H1 (cell line): ENCODE measurements around the gene TMPRSS4. TPM values are rescaled to one million over a fixed set of nuclear protein-coding genes. Genes with fewer than 3 reads are reported as not detected.

Source experiments
- CTCF ChIA-PET: fragments of 300-600 bp; sonication (Branson Sonifier 250); formaldehyde crosslinking; loops from one replicate; lab custom pipeline; 2021; ENCODE audit not compliant: partially characterized antibody; lab: Charles Lee
- POLR2A ChIA-PET: fragments of 300-600 bp; sonication (Branson Sonifier 250); formaldehyde crosslinking; loops from one replicate; lab custom pipeline; 2021; ENCODE audit warnings: inconsistent platforms; ENCODE audit not compliant: partially characterized antibody; lab: Charles Lee
- DNase-seq, 2 experiments: peaks; one replicate each; pipeline versions ENCODE4 v3.0.0 to v3.0.0-alpha.2; 2010 to 2022; ENCODE audit warnings: low spot score in 2 of 2, low read depth in 1 of 2, mixed read lengths in 1 of 2
- FAIRE-seq: peaks from 2 replicates; lab custom pipeline; 2011; peaks lifted over from hg19 to GRCh38; lab: Jason Lieb, UNC
- H2AFZ ChIP-seq: 2 replicates; pipeline ENCODE4 v1.8.1; 2012; ENCODE audit warnings: low read length, inconsistent platforms
- H2AK5ac ChIP-seq: 2 replicates; pipeline ENCODE4 v1.6.1; 2013; ENCODE audit warnings: low read depth, low read length
- H2BK120ac ChIP-seq: replicated peaks from 2 replicates; pipeline ENCODE3; 2013; ENCODE audit warnings: low read depth, low read length, inconsistent platforms
- H2BK12ac ChIP-seq: 2 replicates; pipeline ENCODE4 v1.6.1; 2013; ENCODE audit warnings: low read depth, low read length
- H2BK15ac ChIP-seq: 2 replicates; pipeline ENCODE4 v1.6.1; 2013; ENCODE audit warnings: low read length
- H2BK20ac ChIP-seq: 2 replicates; pipeline ENCODE4 v1.6.1; 2013; ENCODE audit warnings: low read length
- H2BK5ac ChIP-seq: 2 replicates; pipeline ENCODE4 v1.6.1; 2013; ENCODE audit warnings: low read depth, low read length
- H3K14ac ChIP-seq: 2 replicates; pipeline ENCODE4 v1.6.1; 2013; ENCODE audit warnings: inconsistent platforms; ENCODE audit not compliant: insufficient read length
- H3K18ac ChIP-seq: 2 replicates; pipeline ENCODE4 v1.6.1; 2013; ENCODE audit warnings: low read length; ENCODE audit errors: extremely low read depth
- H3K23ac ChIP-seq: 2 replicates; pipeline ENCODE4 v1.6.1; 2013; ENCODE audit warnings: inconsistent platforms; ENCODE audit not compliant: insufficient read length
- H3K23me2 ChIP-seq: 2 replicates; pipeline ENCODE4 v1.6.1; 2013; ENCODE audit warnings: low read depth, low read length
- H3K27ac ChIP-seq: 2 replicates; pipeline ENCODE4 v1.6.1; 2011; ENCODE audit warnings: low read depth, low read length, inconsistent platforms
- H3K27me3 ChIP-seq, 4 experiments: replicated peaks in 1 of 4; 1 replicate in 1 of 4; 2 replicates in 3 of 4; pipeline versions ENCODE4 v1.6.1 to v1.8.1; 2011 to 2013; ENCODE audit warnings: low read length in 3 of 4, mild to moderate bottlenecking in 3 of 4, inconsistent platforms in 2 of 4, mixed read lengths in 2 of 4, moderate library complexity in 1 of 4; ENCODE audit not compliant: control insufficient read depth in 3 of 4, insufficient read depth in 3 of 4; ENCODE audit errors: extremely low read depth in 1 of 4
- H3K36me3 ChIP-seq, 4 experiments: 2 replicates each; pipeline versions ENCODE4 v1.6.1 to v1.8.1; 2011 to 2013; ENCODE audit warnings: mild to moderate bottlenecking in 4 of 4, low read length in 3 of 4, moderate library complexity in 2 of 4, control low read depth in 1 of 4, inconsistent platforms in 1 of 4; ENCODE audit not compliant: insufficient read depth in 4 of 4, control insufficient read depth in 2 of 4
- H3K4ac ChIP-seq: replicated peaks from 2 replicates; pipeline ENCODE3; 2013; ENCODE audit warnings: low read length, low read depth, mixed read lengths, inconsistent platforms; ENCODE audit not compliant: insufficient read length
- H3K4me1 ChIP-seq, 4 experiments: replicated peaks in 1 of 4; 1 replicate in 1 of 4; 2 replicates in 3 of 4; pipeline versions ENCODE4 v1.6.1 to v1.8.1; 2011 to 2013; ENCODE audit warnings: low read length in 3 of 4, inconsistent platforms in 2 of 4, mixed read lengths in 1 of 4; ENCODE audit not compliant: insufficient read depth in 4 of 4, control insufficient read depth in 3 of 4
- H3K4me2 ChIP-seq, 2 experiments: 2 replicates each; pipeline versions ENCODE4 v1.6.1 to v1.8.1; 2011 to 2013; ENCODE audit warnings: low read depth in 2 of 2, low read length in 2 of 2, control low read depth in 1 of 2, inconsistent platforms in 1 of 2, mild to moderate bottlenecking in 1 of 2; ENCODE audit not compliant: insufficient read depth in 1 of 2
- H3K4me3 ChIP-seq, 4 experiments: fragments of 200-600, 300-600 bp in 1 of 4; sonication (generic), shearing (Covaris generic), sonication (Bioruptor Twin) in 1 of 4; 2 replicates each; pipeline versions ENCODE4 v1.5.1 to v1.8.1; 2011 to 2016; ENCODE audit warnings: low read length in 4 of 4, low read depth in 3 of 4, control low read depth in 2 of 4, inconsistent platforms in 2 of 4, mild to moderate bottlenecking in 2 of 4, mixed read lengths in 1 of 4, moderate library complexity in 1 of 4; ENCODE audit not compliant: insufficient read depth in 2 of 4; ENCODE audit errors: extremely low read depth in 1 of 4
- H3K56ac ChIP-seq: replicated peaks from 2 replicates; pipeline ENCODE3; 2013; ENCODE audit warnings: low read depth, mild to moderate bottlenecking, mixed read lengths, low read length, inconsistent platforms; ENCODE audit not compliant: insufficient read length
- H3K79me1 ChIP-seq: 2 replicates; pipeline ENCODE4 v1.6.1; 2013; ENCODE audit warnings: low read depth, low read length, control low read depth
- H3K79me2 ChIP-seq, 2 experiments: 2 replicates each; pipeline versions ENCODE4 v1.6.1 to v1.8.1; 2012 to 2013; ENCODE audit warnings: low read length in 2 of 2, mild to moderate bottlenecking in 2 of 2, inconsistent platforms in 1 of 2; ENCODE audit not compliant: insufficient read depth in 2 of 2, control insufficient read depth in 1 of 2
- H3K9ac ChIP-seq, 4 experiments: replicated peaks in 1 of 4; 1 replicate in 1 of 4; 2 replicates in 3 of 4; pipeline versions ENCODE4 v1.6.1 to v1.8.1; 2011 to 2013; ENCODE audit warnings: low read depth in 3 of 4, low read length in 3 of 4, control low read depth in 2 of 4, mild to moderate bottlenecking in 2 of 4, moderate library complexity in 2 of 4, inconsistent platforms in 1 of 4; ENCODE audit errors: extremely low read depth in 1 of 4
- H3K9me3 ChIP-seq, 2 experiments: 2 replicates each; pipeline versions ENCODE4 v1.6.1 to v1.8.1; 2012 to 2013; ENCODE audit warnings: mild to moderate bottlenecking in 2 of 2, moderate library complexity in 2 of 2, control low read depth in 1 of 2, inconsistent platforms in 1 of 2, low read depth in 1 of 2, low read length in 1 of 2, mixed read lengths in 1 of 2; ENCODE audit not compliant: insufficient read depth in 2 of 2
- H4K20me1 ChIP-seq, 2 experiments: replicated peaks in 1 of 2; 2 replicates each; pipeline versions ENCODE3 to v1.8.1; 2011 to 2013; ENCODE audit warnings: inconsistent platforms in 2 of 2, low read length in 2 of 2, mild to moderate bottlenecking in 1 of 2; ENCODE audit not compliant: insufficient read depth in 2 of 2, control insufficient read depth in 1 of 2
- H4K5ac ChIP-seq: 2 replicates; pipeline ENCODE4 v1.6.1; 2013; ENCODE audit warnings: low read length, low read depth, mixed read lengths, inconsistent platforms; ENCODE audit not compliant: insufficient read length
- H4K8ac ChIP-seq: 2 replicates; pipeline ENCODE4 v1.8.0; 2013; ENCODE audit warnings: mild to moderate bottlenecking, moderate library complexity, low read length, inconsistent platforms; ENCODE audit not compliant: insufficient read depth; ENCODE audit errors: extremely low read depth
- H4K91ac ChIP-seq: replicated peaks from 2 replicates; pipeline ENCODE3; 2013; ENCODE audit warnings: low read length, mixed read lengths, inconsistent platforms; ENCODE audit not compliant: insufficient read length
- ASH2L ChIP-seq: fragments of 200-600, 300-600 bp; sonication (generic); IDR thresholded peaks from one replicate; pipeline ENCODE4 v1.7.1; 2017; ENCODE audit warnings: low read length
- BACH1 ChIP-seq: IDR thresholded peaks from 2 replicates; pipeline ENCODE4 v1.6.1; 2012; ENCODE audit warnings: low read length, improper control_type of control experiment
- CREB1 ChIP-seq: IDR thresholded peaks from 2 replicates; pipeline ENCODE4 v1.6.1; 2012; ENCODE audit warnings: inconsistent platforms
- E2F6 ChIP-seq: IDR thresholded peaks from 2 replicates; pipeline ENCODE4 v1.6.1; 2012; ENCODE audit warnings: inconsistent platforms
- EGR1 ChIP-seq: IDR thresholded peaks from 2 replicates; pipeline ENCODE4 v1.6.1; 2011; ENCODE audit warnings: low read depth, low read length, borderline replicate concordance
- EP300 ChIP-seq, 2 experiments: IDR thresholded peaks; 1 replicate in 1 of 2; 2 replicates in 1 of 2; pipeline ENCODE4 v1.6.1; 2011 to 2012; ENCODE audit warnings: low read depth in 2 of 2, low read length in 2 of 2, mild to moderate bottlenecking in 2 of 2, borderline replicate concordance in 1 of 2, inconsistent platforms in 1 of 2, moderate library complexity in 1 of 2
- HDAC2 ChIP-seq, 2 experiments: fragments of 300-600 bp in 1 of 2; sonication (generic) in 1 of 2; IDR thresholded peaks; 2 replicates each; pipeline ENCODE4 v1.6.1; 2011 to 2012; ENCODE audit warnings: low read depth in 2 of 2, low read length in 2 of 2, mild to moderate bottlenecking in 2 of 2, moderate library complexity in 2 of 2, borderline replicate concordance in 1 of 2, inconsistent platforms in 1 of 2
- KDM1A ChIP-seq: fragments of 200-600, 300-600 bp; sonication (generic); IDR thresholded peaks from 2 replicates; pipeline ENCODE4 v1.7.1; 2016; ENCODE audit warnings: mild to moderate bottlenecking, low read length, borderline replicate concordance
- KDM4A ChIP-seq: IDR thresholded peaks from one replicate; pipeline ENCODE4 v1.7.1; 2012; ENCODE audit warnings: low read depth, mild to moderate bottlenecking, moderate library complexity, low read length, inconsistent platforms; ENCODE audit not compliant: severe bottlenecking
- POU5F1 ChIP-seq: IDR thresholded peaks from 2 replicates; pipeline ENCODE4 v1.6.1; 2011; ENCODE audit warnings: low read depth, mild to moderate bottlenecking, low read length, moderate library complexity
- WGBS, 2 experiments: shearing (Covaris generic) in 1 of 2; methylation state at CpG; one replicate each; pipeline versions ENCODE4 v1.1.6 to v1.1.7; 2013 to 2015; ENCODE audit warnings: low lambda C conversion rate in 2 of 2, mixed read lengths in 2 of 2, inconsistent platforms in 1 of 2, low coverage in 1 of 2, missing lambda C conversion rate in 1 of 2; ENCODE audit not compliant: insufficient replicate concordance in 2 of 2, insufficient coverage in 1 of 2, insufficient read length in 1 of 2; ENCODE audit errors: extremely low coverage in 1 of 2, missing lambda C conversion rate in 1 of 2; 5-methylcytosine and 5-hydroxymethylcytosine counted together
- polyA plus RNA-seq, 7 experiments: library from polyadenylated mRNA; depleted of rRNA in 3 of 7; stranded (reverse) in 5 of 7; unstranded in 2 of 7; fragments of >200 nt in 5 of 7; fragments of 200-250 nt in 2 of 7; gene quantifications; 1 replicate in 5 of 7; 2 replicates in 1 of 7; 4 replicates in 1 of 7; pipeline versions ENCODE4 v1.2.1 to v1.2.3, GENCODE V29; 2011 to 2013; ENCODE audit warnings: missing spikeins in 2 of 7, mixed read lengths in 2 of 7
- total RNA-seq: library from RNA; stranded (reverse); fragmentation: NEBNext Ultra II Directional; extraction: Animal tissue kit (Norgen Biotek cat#: 25700); gene quantifications from 2 replicates; pipeline ENCODE4 v1.2.1, GENCODE V29; 2021

The TMPRSS4 gene
- total and polyA plus RNA-seq, 2 of the 8 experiments (the other 6 are each of a cell fraction or from before 2014, with no cell fraction given) = 0.11 to 0.58 TPM

- Histone ChIP-seq H3K9ac (no peak overlapping the region), H4K8ac (no peak overlapping the region), H4K20me1 (no peaks in the 10 kb centered on the region), H2BK15ac (no peak overlapping the region), H3K79me1 (no peaks in the 10 kb centered on the region)
- CTCF ChIA-PET = interaction anchor here (0.7 to 9.0 kb wide), 17 partner anchors 13 to 248 kb away, joined by 3 to 134 read pairs (median 4); partner anchors contain the start of genes FXYD2 and TMPRSS13
- TF ChIP-seq CREB1 (no peak), BACH1 (no peak), KDM4A (no peak), KDM1A (no peak), EGR1 (no peak), ASH2L (no peak), EP300 (IDR thresholded peaks at IDR 0.05; ENCODE audit: borderline replicate concordance in 1 of 2, low read depth in 2 of 2, low read length in 2 of 2) (no peak), E2F6 (no peak), POU5F1 (no peak), HDAC2 (IDR thresholded peaks at IDR 0.05; ENCODE audit: borderline replicate concordance in 1 of 2, low read depth in 2 of 2, low read length in 2 of 2) (no peak)
- TF ChIP-seq, all 59 proteins: peak for 0
- POLR2A ChIA-PET = interaction anchor here (0.6 kb wide), 1 partner anchor 9 kb away, joined by 3 read pairs; no protein-coding TSS in a partner anchor
- H2BK120ac ChIP-seq = no peak overlapping the region
- H4K91ac ChIP-seq = no peak overlapping the region
- FAIRE-seq = no peak
- H3K23me2 ChIP-seq = 0 out of 2 replicates have a peak, but pooled peaks cover 2% of the 10 kb centered on the region
- WGBS, 2 experiments = 77% methylated on average over 12 of the region's 12 CpGs; no CpG with 5 or more reads in 1 of the 2 experiments
- H2BK5ac ChIP-seq = no peak overlapping the region
- no peaks in the 10 kb centered on the region for H3K9me3 ChIP-seq
- H2AFZ ChIP-seq = no peak overlapping the region
- H3K14ac ChIP-seq = no peak overlapping the region
- no peak overlapping the region for H3K4me2 ChIP-seq
- no peak overlapping the region for H3K23ac ChIP-seq
- no peak overlapping the region for H3K4ac ChIP-seq
- no peak overlapping the region for H2BK12ac ChIP-seq
- H3K36me3 ChIP-seq = no peaks in the 10 kb centered on the region
- H3K27ac ChIP-seq = no peak overlapping the region
- no peak overlapping the region for H3K4me3 ChIP-seq
- H4K5ac ChIP-seq = no peak overlapping the region
- H3K56ac ChIP-seq = no peak overlapping the region
- no peak overlapping the region for H3K18ac ChIP-seq
- H3K79me2 ChIP-seq = no peaks in the 10 kb centered on the region
- H2BK20ac ChIP-seq = no peak overlapping the region
- H2AK5ac ChIP-seq = no peak overlapping the region
- no peaks in the 10 kb centered on the region for H3K27me3 ChIP-seq
- no peak for DNase-seq
- H3K4me1 ChIP-seq = no peaks in the 10 kb centered on the region; a peak in 1 of 7 replicates
Observed at GRCh38 chr11:118054712-118055640, 21.9 kb upstream of the TMPRSS4 start.
